DND-41 (cell line): ENCODE results near the gene CPEB4.

ENCODE experiments used
- EZH2 ChIP-seq: IDR thresholded peaks from 3 replicates; pipeline ENCODE4 v1.6.1; 2012; ENCODE audit warnings: borderline replicate concordance, low read depth, mild to moderate bottlenecking, moderate library complexity, low read length, inconsistent platforms; ENCODE audit not compliant: severe bottlenecking
- TF ChIP-seq, protein P1 (sequence below): IDR thresholded peaks from 2 replicates; pipeline ENCODE4 v1.5.1; 2012; ENCODE audit warnings: borderline replicate concordance, low read length, moderate library complexity, mild to moderate bottlenecking; ENCODE audit not compliant: poor library complexity, severe bottlenecking; ENCODE audit errors: extremely low read depth

DNA sequence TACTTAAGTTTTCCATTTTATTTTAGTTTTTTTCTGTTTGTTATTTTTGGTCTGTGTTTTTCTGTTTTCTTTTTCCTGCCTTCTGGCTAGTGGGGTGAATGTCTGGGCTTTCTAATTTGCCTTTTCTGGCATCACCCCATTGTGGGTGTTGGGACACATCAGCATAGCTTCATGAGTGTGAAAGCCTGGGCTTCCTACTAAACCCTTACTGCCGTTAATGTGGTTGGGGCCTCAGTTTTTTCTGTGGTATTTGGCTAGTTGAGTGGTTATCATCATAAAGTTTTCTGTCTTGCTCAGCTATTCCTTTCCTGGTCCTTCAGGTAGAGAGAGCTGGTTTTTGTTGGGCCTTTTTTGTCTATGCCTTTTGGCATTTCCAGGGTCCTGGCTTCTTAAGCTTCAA, 122.2 kb downstream of the CPEB4 start:
- TF ChIP-seq, protein P1, sequence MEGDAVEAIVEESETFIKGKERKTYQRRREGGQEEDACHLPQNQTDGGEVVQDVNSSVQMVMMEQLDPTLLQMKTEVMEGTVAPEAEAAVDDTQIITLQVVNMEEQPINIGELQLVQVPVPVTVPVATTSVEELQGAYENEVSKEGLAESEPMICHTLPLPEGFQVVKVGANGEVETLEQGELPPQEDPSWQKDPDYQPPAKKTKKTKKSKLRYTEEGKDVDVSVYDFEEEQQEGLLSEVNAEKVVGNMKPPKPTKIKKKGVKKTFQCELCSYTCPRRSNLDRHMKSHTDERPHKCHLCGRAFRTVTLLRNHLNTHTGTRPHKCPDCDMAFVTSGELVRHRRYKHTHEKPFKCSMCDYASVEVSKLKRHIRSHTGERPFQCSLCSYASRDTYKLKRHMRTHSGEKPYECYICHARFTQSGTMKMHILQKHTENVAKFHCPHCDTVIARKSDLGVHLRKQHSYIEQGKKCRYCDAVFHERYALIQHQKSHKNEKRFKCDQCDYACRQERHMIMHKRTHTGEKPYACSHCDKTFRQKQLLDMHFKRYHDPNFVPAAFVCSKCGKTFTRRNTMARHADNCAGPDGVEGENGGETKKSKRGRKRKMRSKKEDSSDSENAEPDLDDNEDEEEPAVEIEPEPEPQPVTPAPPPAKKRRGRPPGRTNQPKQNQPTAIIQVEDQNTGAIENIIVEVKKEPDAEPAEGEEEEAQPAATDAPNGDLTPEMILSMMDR, result no peak
- no peak for TF ChIP-seq EZH2
